Measurements from ENCODE around the gene PARD3B. TPM values are rescaled to one million over a fixed set of nuclear protein-coding genes. Genes with fewer than 3 reads are reported as not detected.

Gene PARD3B
- total and polyA plus RNA-seq, 2 of the 13 experiments (the other 11 are each of a cell fraction or from before 2014, with no cell fraction given), result 0.71 to 2.3 TPM

DNA sequence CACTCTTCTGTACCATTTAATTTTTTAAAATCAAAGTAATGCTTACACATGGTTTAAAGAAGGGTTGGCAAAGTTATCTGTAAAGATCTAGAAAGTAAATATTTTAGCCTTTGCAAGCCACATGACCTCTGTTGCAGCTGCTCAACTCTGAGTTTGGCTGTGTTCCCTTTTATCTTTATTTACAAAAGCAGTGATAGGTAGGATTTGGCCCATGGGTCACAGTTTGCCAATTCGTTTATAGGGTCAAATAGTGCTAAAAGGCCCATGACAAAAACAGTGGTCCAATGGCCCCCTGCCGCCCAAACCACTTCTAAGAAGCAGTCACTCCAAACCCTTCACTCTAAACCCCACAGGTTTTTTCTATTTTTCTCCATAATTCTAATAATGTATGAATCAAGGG lies 124.8 kb downstream of the PARD3B start (continued):
- TF ChIP-seq SOX13 (IDR thresholded peaks at IDR 0.05) (no peak), SOX13 (CRISPR knock-in tag; conservative IDR thresholded peaks at IDR 0.05 in 1 of 2, IDR thresholded peaks at IDR 0.05 in 1 of 2) (0 out of 4 replicates have a peak, but pooled peaks of 1 of the 2 experiments have one; percentile 26), FOXA3 (CRISPR knock-in tag; IDR thresholded peaks at IDR 0.05) (peak; percentile 71), RXRB (CRISPR knock-in tag; IDR thresholded peaks at IDR 0.05; ENCODE audit: borderline replicate concordance) (peak; percentile 33; the same call in 1 of the 2 replicates), SALL2 (CRISPR knock-in tag; IDR thresholded peaks at IDR 0.05) (no peak), RFXAP (CRISPR knock-in tag; IDR thresholded peaks at IDR 0.05; ENCODE audit: borderline replicate concordance) (0 out of 2 replicates have a peak, but pooled peaks have one; percentile 45), PHF21A (CRISPR knock-in tag; IDR thresholded peaks at IDR 0.05) (0 out of 2 replicates have a peak, but pooled peaks have one; percentile 57), SMAD3 (CRISPR knock-in tag; IDR thresholded peaks at IDR 0.05) (peak; percentile 18; the same call in 1 of the 2 replicates), ZNF543 (CRISPR knock-in tag; IDR thresholded peaks at IDR 0.05) (no peak), TCF7 (IDR thresholded peaks at IDR 0.05; ENCODE audit: low read depth) (peak; percentile 79), BCL6 (CRISPR knock-in tag; IDR thresholded peaks at IDR 0.05) (no peak), ZHX2 (IDR thresholded peaks at IDR 0.05; ENCODE audit: low read depth) (no peak), ZHX2 (CRISPR knock-in tag; IDR thresholded peaks at IDR 0.05; ENCODE audit: borderline replicate concordance) (peak; percentile 35; the same call in 1 of the 2 replicates), NR2F1 (CRISPR knock-in tag; IDR thresholded peaks at IDR 0.05) (peak; percentile 77 to 90), EP300 (IDR thresholded peaks at IDR 0.05; ENCODE audit: low read depth in 2 of 2, low read length in 2 of 2) (peak in 1 of 2 experiments; percentile 70; a peak in 2 of 4 replicates), EP300 (CRISPR knock-in tag; IDR thresholded peaks at IDR 0.05; ENCODE audit: borderline replicate concordance) (no peak), TFE3 (CRISPR knock-in tag; IDR thresholded peaks at IDR 0.05) (peak; percentile 82; the same call in 1 of the 2 replicates), NR2C2 (CRISPR knock-in tag; IDR thresholded peaks at IDR 0.05; ENCODE audit: borderline replicate concordance) (peak; percentile 58; the same call in 1 of the 2 replicates), ZNF569 (CRISPR knock-in tag; IDR thresholded peaks at IDR 0.05; ENCODE audit: borderline replicate concordance) (no peak), CREBL2 (CRISPR knock-in tag; IDR thresholded peaks at IDR 0.05; ENCODE audit: borderline replicate concordance) (no peak), DRAP1 (CRISPR knock-in tag; IDR thresholded peaks at IDR 0.05) (no peak)

All from HepG2 (cell line).